Measurements from ENCODE around the gene SEC24D.

The SEC24D gene

GRCh38 chr4:118814891-118815290, 21.0 kb downstream of the SEC24D start:
- H3K27ac ChIP-seq, result no peak overlapping the region
- TF ChIP-seq CTCF (conservative IDR thresholded peaks at IDR 0.05; ENCODE audit: low read depth), result no peak
- CTCF ChIA-PET, result no interaction called here

GRCh38 chr4:118814058-118814457, 21.9 kb downstream of the SEC24D start:
- CTCF ChIA-PET, result interaction anchor here (0.6 kb wide), 1 partner anchor 1158 kb away, joined by 3 read pairs; no protein-coding TSS in a partner anchor
- no peak for DNase-seq (ENCODE audit: low spot score)

More at GRCh38 chr4:118814891-118815290, 21.0 kb downstream of the SEC24D start:
- POLR2A ChIA-PET (ENCODE audit: low non-redundant PET), result no interaction called here
- no peak for DNase-seq (ENCODE audit: low spot score)

DNA sequence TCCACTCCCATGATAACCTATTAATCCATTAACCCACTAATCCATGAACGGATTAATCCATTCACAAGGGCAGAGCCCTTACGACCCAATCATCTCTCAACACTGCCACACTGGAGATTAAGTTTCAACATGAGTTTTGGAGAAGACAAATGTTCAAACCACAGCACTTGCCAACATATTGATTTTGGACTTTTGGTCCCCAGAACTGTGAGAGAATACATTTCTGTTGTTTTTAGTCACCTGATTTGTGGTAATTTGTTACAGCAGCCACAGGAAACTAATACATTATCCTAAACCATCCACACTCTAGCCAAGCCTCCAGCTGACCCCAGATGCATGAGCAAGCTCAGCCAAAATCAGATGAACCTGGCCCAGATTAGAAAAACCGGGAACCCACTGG, 22.4 kb downstream of the SEC24D start:
- CTCF ChIA-PET, result interaction anchor here (0.6 kb wide), 1 partner anchor 1158 kb away, joined by 3 read pairs; no protein-coding TSS in a partner anchor
- no peak for TF ChIP-seq CTCF (conservative IDR thresholded peaks at IDR 0.05; ENCODE audit: low read depth)

More at GRCh38 chr4:118814058-118814457, 21.9 kb downstream of the SEC24D start:
- no peak overlapping the region for H3K27ac ChIP-seq
- POLR2A ChIA-PET (ENCODE audit: low non-redundant PET), result no interaction called here
- no peak for TF ChIP-seq CTCF (conservative IDR thresholded peaks at IDR 0.05; ENCODE audit: low read depth)

GRCh38 chr4:118811832-118812231, 24.1 kb downstream of the SEC24D start:
- H3K27ac ChIP-seq, result no peak overlapping the region
- TF ChIP-seq CTCF (conservative IDR thresholded peaks at IDR 0.05; ENCODE audit: low read depth), result no peak
- POLR2A ChIA-PET (ENCODE audit: low non-redundant PET), result no interaction called here
- no peak for DNase-seq (ENCODE audit: low spot score)
- CTCF ChIA-PET, result no interaction called here

More for the DNA sequence above, 22.4 kb downstream of the SEC24D start:
- POLR2A ChIA-PET (ENCODE audit: low non-redundant PET), result no interaction called here
- no peak for DNase-seq (ENCODE audit: low spot score)
- no peak overlapping the region for H3K27ac ChIP-seq

- no peak overlapping the region for H3K27ac ChIP-seq
- CTCF ChIA-PET, result no interaction called here
- no peak for DNase-seq (ENCODE audit: low spot score)
- POLR2A ChIA-PET (ENCODE audit: low non-redundant PET), result no interaction called here
- no peak for TF ChIP-seq CTCF (conservative IDR thresholded peaks at IDR 0.05; ENCODE audit: low read depth)
Measured at GRCh38 chr4:118810991-118811764, 24.7 kb downstream of the SEC24D start.

GRCh38 chr4:118807659-118808058, 28.3 kb downstream of the SEC24D start:
- no peak overlapping the region for H3K27ac ChIP-seq
- ChIA-PET CTCF (no interaction called here), POLR2A (ENCODE audit: low non-redundant PET) (no interaction called here)
- no peak for TF ChIP-seq CTCF (conservative IDR thresholded peaks at IDR 0.05; ENCODE audit: low read depth)
- no peak for DNase-seq (ENCODE audit: low spot score)
